Stimulated activated naive CD4-positive, alpha-beta T cell (primary cell): Measurements from ENCODE around the gene MAN2B2.
A peak's percentile ranks its signal among the peaks of the same experiment; 100 is the strongest.
"Not testable (repeated sequence)": the region's sequence is repeated elsewhere in the genome, so short reads cannot be mapped to it uniquely, and the experiment has no call there.

Experiments
- DNase-seq, 6 experiments: peaks; one replicate each; lab custom pipeline; 2025; lab: John Stamatoyannopoulos, UW

Gene MAN2B2

DNA sequence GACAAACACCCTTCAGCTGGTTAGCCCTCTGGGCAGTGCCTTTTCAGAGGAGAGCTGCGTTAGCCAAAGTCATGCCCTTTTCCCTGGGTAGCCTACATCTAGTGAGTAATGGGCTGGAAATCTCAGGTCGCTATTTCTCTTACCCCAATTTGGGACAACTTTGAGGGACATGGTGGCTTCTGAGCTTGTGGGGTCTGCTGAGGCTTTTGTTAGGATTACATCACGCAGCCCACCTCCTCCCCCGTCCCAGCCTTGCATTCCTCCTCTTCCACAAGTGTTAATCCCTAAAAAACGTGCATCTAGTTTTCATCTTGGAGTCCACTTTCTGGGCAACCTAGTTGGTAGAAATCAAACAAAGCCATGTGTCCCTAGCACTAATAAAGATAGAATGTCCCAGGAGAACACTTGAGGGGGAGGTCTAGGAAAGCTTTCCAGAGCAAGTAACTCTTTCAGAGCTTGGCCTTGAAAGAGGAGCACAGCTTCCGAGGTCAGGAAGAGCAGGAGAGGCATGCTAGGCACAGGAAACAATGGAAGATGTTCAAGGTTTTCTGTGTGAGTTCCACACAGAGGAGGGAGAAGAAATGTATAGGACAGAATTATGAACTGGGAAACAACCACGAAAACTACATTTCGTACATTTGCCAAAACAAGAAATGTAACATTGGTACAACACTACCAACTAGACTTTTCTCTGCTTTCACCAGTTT, 68.3 kb downstream of the MAN2B2 start:
- no peak for DNase-seq

DNA sequence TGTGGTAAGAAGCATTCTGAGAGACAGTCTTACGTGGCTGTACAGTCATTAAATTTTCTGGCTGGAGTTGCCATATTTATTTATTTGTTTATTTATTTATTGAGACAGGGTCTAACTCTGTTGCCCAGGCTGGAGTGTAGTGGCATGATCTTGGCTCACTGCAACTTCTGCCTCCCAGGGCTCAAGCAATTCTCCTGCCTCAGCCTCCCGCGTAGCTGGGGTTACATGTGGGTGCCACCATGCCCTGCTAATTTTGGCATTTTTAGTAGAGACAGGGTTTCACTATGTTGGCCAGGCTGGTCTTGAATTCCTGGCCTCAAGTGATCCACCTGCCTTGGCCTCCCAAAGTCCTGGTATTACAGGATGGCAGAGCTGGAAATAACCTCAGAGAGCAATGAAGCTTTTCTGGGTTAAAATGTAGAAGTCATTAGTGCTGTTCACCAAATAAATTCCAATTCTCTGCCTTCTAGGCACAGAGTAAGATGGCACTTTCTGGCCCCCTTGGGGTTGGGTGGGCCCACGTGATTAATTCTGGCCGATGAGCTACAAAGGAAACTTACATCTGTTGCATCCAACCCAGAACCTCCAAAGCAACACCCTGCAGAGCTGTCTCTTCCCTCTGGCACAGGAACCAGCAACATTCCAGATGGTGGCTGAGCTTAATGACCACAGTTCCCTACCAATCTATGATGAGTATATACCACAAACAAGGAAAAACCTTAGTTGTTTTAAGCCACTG, 70.0 kb downstream of the MAN2B2 start:
- no peak for DNase-seq

GRCh38 chr4:6647169-6647568, 72.2 kb downstream of the MAN2B2 start:
- DNase-seq: no peak

GRCh38 chr4:6647582-6648230, 72.7 kb downstream of the MAN2B2 start:
- no peak for DNase-seq

DNA sequence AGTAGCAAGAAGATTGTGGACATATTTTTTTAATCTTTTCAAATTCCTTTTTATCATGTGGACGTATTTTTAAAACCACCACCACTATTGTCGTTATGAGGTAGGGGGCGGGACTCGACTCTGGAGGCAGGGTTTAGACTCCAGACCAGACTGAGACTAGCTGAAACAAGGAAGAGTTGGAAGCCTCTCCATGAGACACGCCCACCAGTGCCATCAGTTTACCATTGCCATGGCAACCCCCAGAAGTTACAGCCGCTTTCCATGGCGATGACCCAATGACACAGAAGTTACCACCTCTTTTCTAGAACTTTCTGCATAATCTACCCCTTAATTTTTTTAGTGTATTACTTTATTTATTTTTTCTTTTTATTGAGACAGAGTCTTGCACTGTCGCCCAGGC, 74.2 kb downstream of the MAN2B2 start:
- DNase-seq: no peak

DNA sequence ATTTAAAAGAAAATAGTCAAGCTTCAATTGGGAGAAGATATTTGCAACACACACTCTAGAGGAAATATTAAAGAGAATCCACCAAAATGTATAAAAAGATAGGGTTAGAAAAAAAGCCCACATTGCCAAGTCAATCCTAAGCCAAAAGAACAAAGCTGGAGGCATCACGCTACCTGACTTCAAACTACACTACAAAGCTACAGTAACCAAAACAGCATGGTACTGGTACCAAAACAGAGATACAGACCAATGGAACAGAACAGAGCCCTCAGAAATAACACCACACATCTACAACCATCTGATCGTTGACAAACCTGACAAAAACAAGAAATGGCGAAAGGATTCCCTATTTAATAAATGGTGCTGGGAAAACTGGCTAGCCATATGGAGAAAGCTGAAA, 79.2 kb downstream of the MAN2B2 start:
- not testable (repeated sequence) for DNase-seq

GRCh38 chr4:6655291-6655690, 80.3 kb downstream of the MAN2B2 start:
- not testable (repeated sequence) for DNase-seq

DNA sequence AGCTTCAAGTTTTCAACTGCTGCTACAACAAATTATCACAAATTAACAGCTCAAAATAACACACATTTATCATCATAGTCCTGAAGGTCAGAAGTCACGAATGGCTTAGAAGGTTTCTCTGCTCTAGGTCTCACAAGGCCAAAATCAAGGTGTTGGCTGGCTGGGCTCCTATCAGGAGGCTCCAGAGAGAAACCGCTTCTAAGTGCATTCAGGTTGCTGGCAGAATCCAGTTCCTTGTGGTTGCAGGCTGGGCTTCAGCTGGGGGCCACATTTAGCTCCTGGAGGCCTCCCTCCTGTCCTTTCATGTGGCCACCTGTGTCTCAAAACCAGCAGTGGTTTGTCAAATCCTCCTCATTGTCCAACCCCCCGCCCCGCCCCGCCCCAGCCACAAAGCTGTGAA, 80.9 kb downstream of the MAN2B2 start:
- no peak for DNase-seq

DNA sequence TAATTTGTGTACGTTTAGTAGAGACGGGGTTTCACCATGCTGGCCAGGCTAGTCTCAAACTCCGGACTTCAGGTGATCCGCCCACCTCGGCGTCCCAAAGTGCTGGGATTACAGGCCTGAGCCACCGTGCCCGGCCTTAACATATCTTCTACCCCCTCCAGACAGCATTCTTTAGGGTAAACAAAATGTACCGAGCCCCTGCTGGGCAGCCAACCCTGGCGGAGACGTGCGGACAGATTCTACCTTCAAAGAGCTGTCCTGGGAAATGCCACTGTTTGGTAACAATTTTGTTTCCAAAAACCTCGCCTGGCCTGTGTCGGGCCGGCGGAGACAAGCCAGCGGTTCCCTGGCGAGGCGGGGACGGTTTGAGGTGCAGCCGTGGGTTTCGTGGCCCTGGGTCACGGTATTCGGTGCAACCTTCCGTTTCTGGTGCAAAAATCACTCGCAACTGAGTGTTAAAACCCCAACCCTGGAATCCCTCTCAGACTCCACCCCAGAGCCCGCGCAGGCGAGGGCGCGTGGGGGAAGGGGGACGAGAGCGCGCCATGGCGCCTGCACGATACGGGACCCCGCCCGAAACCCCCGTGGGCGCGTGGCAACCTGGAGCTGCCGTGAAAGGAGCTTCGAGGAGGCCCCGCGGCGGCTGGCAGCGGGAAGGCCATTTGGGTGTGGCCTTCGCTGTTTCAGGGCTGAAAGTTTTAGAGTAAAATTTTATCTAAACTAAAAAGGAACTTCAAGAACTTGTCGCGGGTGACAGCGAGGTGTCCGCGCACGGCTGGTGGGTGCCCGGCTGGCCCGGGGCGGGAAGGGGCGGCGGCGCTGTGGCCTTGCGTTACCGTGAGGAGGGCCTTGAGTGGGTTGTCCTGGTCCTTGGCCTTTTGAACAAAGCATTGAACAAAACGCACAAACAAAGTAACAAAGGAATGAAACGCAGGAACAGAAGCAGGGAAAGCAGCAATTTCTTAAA, 82.5 kb downstream of the MAN2B2 start:
- DNase-seq: no peak

DNA sequence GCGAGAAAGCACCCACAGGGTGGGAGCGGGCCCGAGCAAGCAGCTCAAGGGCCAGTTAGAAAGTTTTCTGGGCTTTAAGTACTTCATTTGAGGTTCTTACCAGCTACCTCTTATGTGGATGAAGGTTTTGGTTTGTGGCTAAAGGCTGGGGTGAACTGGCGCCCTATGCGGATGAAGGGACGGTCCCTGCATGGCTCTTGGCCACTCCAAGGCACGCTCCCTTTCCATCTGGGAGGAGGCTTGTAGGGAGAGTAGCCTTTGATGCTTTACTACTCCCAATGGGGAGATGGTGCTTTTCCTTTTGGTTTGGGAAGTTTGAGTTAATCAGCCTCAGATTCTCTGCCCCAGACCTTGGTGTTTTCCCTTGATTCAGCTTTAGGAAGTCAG, 83.2 kb downstream of the MAN2B2 start:
- DNase-seq: no peak

GRCh38 chr4:6658597-6659075, 83.6 kb downstream of the MAN2B2 start:
- DNase-seq: peak; percentile 27 to 57 (median 53)

GRCh38 chr4:6659897-6660296, 84.9 kb downstream of the MAN2B2 start:
- DNase-seq: no peak

GRCh38 chr4:6660430-6660829, 85.4 kb downstream of the MAN2B2 start:
- no peak for DNase-seq

DNA sequence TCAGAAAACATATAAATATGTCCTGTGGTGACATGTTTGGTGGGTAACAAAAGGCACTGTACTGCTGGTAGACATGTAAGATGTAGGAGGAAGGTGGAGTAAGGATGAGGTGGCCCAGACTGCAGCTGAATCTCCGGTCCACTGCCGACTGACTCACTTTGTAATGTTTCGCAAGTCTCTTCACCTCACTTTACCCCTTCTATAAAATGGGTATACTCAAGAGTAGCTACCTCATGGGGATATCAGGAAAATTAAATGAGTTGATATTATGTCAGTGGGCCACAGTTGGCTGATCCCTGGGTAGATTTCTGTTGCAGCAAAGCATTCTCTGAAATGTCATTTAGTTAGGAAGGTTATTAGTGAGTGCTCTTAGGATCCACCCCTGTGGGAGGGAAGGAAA, 87.6 kb downstream of the MAN2B2 start:
- no peak for DNase-seq

GRCh38 chr4:6663596-6664393, 88.8 kb downstream of the MAN2B2 start:
- no peak for DNase-seq

- DNase-seq: no peak
Measured at GRCh38 chr4:6665320-6665654, 90.3 kb downstream of the MAN2B2 start.

GRCh38 chr4:6668391-6668790, 93.4 kb downstream of the MAN2B2 start:
- no peak for DNase-seq

GRCh38 chr4:6671648-6672047, 96.7 kb downstream of the MAN2B2 start:
- DNase-seq: no peak

DNA sequence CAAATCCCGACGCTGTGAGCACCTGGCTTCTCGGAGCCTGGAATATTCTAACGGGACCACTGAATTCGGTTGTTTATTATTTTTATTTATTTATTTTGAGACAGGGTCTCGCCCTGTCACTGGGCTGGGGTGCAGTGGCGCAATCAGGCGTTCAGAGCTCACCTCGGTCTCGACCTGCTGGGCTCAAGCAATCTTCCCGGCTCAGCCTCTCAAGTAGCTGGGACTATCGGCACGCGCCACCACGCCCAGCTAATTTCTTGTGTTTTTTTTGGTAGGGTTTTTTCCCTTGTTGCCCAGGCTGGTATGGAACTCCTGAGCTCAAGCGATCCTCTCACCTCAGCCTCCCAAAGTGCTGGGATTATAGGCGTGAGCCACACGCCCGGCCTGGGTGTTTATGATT, 97.1 kb downstream of the MAN2B2 start:
- DNase-seq: no peak

DNA sequence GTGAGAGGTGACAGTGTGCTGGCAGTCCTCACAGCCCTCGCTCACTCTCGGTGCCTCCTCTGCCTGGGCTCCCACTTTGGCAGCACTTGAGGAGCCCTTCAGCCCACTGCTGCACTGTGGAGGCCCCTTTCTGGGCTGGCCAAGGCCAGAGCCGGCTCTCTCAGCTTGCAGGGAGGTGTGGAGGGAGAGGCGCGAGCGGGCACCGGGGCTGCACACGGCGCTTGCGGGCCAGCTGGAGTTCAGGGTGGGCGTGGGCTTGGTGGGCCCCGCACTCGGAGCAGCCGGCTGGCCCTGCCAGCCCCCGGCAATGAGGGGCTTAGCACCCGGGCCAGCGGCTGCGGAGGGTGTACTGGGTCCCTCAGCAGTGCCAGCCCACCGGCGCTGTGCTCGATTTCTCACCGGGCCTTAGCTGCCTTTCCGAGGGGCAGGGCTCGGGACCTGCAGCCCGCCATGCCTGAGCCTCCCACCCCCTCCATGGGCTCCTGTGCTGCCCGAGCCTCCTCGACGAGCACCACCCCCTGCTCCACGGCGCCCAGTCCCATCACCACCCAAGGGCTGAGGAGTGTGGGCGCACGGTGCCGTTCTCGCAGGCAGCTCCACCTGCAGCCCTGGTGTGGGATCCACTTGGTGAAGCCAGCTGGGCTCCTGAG, 97.7 kb downstream of the MAN2B2 start:
- not testable (repeated sequence) for DNase-seq
